GM19467 (cell line): ENCODE data around the gene ZNF831.

Experiments used
- ATAC-seq: cut with Tn5 transposase; IDR thresholded peaks from one replicate; pipeline ENCODE4 v1.9.1; 2021; ENCODE audit warnings: mild to moderate bottlenecking, moderate library complexity; ENCODE audit not compliant: unreplicated experiment

ZNF831 gene

DNA sequence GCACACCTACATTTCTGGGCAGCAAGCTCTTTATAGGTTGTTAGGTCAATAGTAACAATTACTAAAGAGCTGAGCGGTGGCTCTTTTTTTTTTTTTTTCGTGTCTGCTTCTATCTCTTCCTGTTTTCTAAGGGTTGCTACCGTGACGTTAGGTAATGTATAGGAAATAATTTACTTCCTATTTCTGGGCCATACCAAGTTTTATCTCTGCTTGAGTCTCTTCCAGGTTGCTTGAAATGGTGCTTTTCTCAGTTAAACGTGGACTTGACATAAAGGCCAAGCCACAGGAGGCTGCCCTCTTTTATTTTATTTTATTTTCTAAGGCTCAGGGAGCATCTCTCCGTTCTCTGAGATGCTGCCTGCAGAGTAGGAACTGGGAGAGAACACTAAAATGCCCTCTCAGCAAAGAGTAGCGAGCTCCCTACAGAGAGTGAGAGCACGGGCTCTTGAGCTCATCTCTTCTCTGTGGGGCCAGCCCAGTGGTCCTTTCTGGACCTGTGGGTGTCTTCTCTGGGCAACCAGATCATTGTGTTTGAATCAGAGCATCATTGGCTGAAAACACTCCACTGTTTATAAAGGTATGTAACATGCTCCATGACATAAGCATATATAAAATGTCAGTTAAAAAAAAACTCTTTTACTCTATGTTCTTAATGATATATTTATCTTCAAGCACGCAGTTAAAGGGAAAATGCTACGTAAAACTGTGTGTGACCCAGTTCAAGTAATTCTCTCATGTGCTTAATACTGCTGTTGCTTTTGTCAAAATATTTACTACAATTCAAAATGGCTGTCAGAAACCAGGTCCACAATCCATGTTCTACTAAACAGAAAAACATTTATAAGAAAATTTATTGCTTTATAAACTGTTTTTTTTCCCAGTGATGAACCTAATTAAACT is at the start of gene ZNF831:
TSS of gene ZNF831 (plus strand) at position 191 of the 900 bp plus-strand sequence. CDS start 27,199 bp downstream, outside the sequence.
- ATAC-seq, result peak; percentile 43

DNA sequence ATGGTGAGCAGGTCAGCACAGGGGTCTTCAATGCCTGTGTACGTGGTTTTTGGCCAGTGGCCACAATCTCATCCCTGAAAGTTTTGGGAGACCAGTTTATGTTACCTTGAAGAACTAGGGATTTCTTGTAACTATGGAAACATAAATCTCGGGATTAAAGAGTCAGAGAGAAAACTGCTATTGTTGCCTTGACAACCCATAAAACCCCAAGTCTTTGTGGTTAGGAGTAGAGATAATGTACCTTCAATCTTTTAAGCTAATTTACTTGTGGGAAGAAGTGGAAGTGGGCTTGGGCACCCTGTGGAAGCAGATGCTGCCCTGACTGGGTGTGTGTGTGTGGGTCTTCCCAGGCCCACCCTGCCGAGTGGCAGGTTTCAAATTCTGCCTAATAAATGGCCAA is 46.1 kb upstream of the ZNF831 start:
- ATAC-seq, result no peak

DNA sequence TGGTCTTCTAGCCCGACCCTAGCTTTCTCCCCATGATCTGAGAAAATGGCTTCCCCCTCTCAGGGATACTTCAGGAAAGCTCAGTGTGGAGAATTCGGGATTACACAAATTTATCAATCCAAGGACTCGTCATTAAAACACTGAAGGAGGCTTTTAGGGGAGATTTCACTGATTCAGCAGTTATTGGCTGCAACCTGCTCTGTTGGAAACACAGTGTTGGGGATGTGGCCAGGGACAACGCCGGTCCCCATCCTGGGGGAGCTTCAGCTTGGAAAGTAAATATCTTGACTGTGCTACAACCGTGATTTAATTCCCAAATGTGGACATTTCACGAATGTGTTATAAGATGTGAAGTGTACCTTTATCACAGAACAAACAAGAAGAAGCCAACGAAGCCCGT is 44.8 kb upstream of the ZNF831 start:
- ATAC-seq, result no peak

DNA sequence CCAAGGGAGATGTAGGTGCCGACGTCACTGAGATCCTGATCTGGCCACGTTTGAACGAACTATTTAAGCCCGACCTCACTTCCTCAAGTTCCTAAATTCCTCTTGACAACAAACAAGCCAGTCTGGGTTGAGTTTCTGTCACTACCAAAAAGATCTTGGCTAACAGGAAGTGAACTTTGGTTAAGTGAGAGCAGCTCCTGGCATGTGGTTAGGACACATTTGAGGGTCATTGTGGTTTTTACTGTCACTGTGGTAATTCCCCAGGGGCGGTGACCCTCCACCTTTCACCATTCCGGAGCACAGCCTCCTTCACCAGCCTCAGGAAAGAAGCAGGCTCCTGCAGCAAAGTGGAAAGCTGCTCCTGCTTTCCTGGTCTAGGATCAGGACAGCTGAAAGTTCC is 43.1 kb upstream of the ZNF831 start:
- ATAC-seq, result no peak

DNA sequence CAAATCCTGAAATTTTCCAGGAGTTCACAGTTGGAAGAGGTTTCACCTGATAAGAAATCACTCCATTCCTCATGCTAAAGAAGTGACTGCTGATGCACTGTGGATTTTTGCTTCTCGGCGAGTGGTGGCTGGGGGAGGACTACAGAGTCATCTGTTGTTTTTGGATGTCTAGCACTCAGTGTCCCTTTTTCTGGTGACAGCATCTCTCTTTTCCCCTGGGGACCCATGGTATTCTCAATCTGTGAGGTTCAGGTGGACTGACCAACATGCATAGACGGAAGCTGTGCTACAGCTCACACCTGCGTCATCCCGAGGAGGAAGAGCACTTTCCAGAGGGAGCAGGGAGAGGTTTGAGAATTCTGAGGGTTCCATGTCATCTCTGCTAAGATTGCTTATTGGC is 42.7 kb upstream of the ZNF831 start:
- no peak for ATAC-seq

DNA sequence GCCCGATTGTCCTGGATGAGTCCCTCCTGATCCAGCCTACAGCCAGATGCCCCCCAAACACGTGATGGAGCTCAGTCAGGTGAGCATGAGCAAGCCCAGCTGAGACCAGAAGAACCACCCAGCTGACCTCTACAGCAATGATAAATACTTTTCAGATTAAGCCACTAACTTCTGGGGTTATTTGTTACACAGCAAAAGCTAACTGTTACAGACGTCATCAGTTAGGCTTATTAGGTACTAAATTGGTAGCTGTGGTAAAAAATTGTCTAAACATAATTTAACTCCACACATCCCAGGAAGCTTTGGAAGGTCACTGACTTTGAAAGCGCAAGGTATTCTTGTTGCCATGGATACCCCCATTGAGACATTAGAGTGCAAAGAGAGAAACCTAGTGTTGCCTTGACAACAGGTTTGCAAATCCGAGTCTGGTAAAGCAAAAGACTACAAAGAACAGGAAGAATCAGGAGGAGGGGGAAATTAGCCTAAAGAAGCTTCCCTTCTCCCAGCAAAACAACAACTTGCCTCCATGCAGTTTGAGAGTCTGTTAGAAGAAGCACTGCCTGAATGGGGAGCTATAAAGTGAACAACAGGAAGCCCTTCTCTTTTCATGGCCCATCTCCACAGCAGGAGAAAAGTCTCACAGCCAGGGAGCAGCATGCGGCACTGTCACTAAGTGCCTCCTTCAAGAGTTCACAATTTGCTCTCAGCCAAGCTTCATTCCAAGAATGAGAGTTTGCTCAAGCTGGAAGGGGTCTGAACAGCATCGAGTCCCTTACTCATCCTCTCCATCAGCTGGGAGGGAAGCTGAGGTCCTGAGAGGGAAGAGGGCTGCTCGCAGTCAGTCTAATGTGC is 41.7 kb upstream of the ZNF831 start:
- no peak for ATAC-seq

DNA sequence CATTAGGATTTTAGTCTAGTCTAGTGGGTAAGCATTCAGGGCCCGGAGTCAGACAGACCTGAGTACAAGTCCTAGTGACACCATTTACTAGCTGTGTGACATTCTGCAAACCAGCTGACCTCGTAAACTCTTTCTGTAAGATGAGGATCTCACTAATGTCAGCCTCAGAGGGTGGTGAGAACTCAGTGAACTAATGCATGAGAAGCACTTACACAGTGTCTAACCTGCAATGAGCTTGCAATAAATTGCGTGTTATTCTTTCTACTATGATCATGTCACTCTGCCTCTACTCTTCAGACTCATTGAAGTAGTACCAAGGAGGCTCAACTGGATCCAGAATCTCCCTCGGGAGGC is 41.1 kb upstream of the ZNF831 start:
- no peak for ATAC-seq

DNA sequence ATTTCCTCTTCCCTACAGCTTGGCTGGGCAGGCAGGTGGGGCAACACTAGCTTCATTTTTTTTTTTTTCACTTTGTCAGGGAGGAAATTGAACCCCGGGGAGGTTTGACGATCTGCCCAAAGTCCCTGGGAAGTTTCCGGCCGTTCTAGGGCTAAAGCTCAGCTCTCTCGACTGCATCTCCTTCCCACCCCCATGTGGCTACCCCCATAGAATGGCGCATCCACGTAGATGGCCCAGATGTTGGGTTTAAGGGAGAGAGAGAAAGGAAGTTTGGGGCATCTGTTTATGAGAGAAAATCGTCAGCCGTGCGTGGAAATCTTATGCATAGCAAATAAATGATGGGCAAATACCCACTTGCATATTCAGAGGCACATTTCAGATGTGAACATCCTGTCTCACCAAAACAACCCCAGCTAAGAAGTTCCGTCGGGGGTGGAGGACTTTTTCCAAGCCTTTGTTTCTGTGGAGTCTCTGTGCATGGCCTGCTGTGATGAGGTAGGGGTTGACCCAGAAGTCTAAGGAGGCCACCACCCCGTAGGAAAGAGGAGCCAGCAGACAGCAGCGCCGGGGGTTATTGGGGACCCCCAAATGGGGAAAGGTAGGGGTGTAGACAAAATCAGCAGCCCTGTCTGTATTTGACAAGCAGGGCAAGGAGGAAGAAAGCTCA is 40.5 kb upstream of the ZNF831 start:
- no peak for ATAC-seq

DNA sequence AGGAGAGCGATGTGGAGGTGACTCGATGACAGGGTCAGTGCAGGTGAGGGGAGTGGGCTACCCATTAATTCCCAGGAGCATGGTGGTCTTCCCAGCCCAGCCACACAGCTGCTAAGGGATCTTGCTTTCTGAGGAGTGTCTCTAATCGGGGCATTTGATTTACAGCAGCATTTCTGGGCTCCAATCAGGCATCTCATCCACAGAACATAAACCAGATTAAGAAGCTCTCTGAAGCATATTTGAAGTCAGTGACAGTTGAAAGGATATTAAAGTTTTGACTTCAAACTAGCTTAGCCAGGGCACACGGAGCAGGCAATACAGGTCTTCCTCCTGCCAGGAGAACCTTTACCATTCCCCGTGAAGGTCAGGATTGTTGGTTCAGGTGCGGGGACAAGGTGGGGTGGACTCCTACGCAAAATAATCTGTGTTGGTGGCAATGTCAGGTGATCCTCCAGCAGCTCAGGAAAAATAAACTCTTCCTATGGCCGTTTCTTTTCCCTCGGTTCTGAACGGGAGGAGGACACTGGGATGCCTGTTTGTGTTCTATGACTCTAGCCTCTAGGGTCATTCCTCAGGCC is 39.9 kb upstream of the ZNF831 start:
- ATAC-seq, result no peak

DNA sequence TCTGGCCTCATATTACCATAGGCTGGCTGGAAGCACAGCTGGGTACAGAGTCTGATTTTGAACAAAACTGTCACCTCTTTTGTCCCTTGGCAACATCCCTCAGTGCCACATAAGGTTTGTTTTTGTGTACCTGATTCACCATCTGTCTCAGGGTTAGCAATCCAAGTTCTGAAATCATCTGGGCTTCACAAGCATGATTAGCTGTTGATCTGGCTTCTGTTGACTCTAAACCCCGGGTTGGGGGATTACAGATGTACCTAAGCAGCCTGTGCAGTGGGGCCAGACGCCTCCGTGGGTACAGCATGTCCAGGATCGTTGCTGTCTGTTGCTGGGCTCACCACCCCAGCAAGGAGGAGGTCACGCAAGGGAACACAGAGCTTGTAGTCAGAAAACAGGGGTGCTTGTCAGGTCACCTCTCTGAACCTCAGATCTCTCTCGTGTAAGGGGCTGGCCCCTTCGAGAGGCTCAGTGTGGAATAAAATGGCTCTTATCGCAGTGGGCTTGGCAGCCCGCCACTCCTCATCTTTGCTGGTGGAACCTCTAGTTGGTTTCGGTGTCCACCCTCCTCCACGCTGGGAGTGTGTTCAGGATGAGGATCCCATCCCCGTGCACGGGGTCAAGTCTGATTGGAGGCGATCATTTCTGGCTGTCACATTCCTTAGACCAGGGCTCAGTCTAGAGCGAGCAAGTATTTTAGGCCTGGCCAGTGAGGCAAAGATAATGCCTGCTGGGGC is 39.2 kb upstream of the ZNF831 start:
- no peak for ATAC-seq

DNA sequence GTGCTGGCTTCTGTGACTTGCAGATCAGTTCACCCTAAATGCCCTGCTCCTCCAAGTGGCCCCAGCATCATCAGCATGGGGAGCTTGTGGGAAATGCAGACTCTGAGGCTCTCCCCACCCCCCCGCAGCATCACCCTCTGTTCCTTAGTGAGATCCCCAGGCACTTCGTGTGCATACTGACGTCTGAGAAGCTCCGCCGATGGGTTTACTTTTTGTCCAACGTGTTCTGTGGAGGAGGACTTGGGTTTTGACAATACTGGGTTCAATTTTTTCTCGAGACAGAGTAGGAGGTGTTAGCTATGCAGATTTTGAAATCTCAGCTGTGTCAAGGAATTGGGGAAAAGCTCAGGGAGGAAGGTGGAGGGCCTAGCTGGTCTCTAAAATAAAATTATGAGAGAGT is 38.3 kb upstream of the ZNF831 start:
- no peak for ATAC-seq

DNA sequence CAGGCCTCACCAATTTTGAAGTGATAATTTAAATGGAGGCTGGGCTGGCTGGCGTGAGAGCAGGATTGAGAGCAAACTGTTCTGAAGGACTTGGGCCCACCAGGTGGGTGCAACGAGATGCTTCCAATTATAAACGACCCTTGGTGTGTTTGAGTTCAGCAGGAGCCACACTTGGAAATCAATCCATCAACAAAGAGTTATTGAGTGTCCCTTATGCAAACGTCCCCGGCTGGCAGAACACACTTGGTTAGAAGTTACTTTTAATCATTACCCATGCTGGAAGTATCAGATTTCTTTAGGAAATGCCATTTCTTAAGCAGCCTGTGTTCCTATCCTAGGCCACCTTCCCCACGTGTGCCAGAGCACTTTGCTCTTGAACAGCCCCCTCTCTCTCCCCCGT is 37.8 kb upstream of the ZNF831 start:
- no peak for ATAC-seq

DNA sequence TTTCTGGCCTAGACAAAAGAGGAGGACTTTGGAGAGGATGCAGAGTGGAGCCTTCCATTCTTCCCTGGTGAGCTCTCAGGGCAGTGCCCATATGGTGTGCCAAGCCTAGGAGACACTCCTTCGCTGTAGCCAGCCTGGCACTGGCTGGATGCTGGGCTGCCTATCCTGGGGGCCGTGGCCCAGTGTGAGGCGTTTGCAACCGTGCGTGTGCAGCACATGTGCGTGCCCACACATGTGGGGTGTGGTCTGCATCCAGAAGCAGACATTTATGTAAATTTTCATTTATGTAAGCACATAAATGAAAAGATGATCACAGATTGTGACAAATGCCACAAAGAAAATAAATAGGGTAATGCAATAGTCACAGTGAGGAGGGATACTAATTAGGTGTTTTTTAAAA is 35.8 kb upstream of the ZNF831 start:
- no peak for ATAC-seq

DNA sequence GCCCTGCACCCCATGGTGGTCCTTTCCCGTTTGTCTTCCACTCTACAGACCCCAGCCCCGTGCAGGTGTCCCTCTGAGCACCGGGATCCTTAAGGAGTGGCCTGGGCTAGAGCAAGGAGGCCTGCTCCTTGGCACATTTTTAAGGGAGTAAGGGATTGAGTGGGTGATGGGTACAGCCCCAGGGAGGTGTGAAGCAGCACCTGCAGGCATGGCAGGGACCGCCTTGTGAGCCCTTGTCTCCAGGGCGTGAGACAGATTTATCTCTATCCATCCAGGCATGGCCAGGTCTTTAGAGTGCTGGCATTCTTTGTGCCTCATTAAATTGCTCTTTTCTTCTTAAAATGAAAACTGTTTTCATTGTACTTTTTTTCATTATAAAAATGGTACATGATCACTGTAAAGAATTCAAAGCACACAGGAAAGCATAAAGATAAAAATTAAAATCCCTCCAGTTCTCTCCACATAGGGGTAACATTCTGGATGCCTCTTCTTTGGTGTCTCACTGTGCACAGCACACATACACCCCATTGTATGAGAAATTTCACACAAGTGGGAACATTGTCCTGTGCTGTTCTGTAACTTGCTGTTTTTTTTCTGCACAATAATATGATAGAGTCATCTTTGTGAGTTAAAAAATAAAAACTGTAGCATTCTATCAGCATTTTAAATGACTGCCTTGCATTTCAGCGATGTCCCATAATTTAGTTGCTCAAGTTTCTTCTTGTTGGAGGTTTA is 31.9 kb upstream of the ZNF831 start:
- ATAC-seq, result no peak

DNA sequence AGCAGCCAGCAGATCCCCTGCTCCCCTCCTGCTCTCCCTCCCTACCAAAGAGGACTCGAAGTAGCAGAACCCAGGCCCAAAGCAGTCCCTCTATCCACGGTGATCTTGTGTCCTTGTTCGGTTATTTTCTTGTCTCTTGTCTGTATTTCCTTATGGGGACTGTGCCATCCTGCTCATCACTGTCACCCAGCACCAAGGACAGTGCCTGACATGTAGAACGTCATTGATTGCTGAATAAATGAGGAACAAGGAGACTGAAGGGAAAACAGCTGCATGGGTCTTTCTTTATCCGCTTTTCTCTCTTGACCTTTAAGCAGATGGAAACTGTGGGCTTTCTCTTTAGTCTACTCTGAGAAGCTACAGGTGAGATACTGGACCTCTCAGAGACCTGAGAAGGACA is 29.4 kb upstream of the ZNF831 start:
- no peak for ATAC-seq

DNA sequence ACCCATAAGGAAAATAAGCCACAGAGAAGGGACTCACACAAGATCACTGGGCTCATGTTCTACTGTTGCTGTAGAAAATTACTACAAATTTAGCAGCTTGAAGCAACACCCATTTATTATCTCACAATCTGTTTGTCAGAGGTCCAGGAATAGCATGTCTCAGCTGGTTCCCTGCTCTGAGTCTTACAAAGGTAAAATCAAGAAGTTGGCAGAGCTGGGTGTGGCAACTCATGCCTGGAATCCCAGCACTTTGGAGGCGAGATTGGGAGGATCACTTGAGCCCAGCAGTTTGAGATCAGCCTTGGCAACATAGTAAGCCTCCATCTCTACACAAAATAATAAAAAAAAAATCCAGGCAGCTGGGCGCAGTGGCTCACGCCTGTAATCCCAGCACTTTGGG is 28.5 kb upstream of the ZNF831 start:
- ATAC-seq, result no peak

DNA sequence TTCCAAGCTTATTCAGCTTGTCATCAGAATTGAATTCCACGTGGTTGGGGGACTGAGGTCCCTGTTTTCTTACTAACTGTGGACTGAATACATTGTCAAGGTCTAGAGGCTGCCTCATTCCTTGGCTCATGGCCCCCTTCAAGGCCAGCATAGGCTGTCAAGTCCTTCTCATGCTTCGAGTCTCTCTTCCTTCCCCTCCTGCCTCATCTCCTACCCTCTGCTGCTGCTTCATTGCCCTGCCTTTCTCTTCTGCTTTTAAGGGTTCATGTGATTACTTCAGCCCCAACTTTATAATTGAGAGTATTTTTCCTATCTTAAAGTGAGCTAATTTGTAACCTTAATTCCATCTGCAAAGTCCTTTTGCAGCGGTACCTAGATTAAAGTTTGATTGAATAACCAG is 27.6 kb upstream of the ZNF831 start:
- ATAC-seq, result no peak

DNA sequence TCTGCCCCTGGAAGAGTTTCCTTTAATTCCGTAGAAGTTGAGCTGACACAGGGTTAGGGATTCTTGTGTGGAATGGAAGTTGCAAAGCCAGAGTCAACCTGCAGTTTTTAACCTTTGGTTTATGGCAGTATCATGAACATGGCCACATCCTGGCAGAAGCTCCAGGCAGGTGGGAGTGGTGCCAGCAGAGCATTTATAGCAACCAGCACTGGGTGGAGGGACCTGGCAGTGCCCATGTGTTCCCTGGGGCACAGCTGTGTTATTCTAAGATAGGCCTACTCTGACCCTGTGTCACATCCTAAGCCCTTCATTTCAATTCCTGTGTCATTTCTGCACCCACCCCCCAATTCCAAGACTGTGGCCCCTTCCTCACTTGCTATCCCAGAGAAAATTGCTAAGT is 26.1 kb upstream of the ZNF831 start:
- ATAC-seq, result no peak

DNA sequence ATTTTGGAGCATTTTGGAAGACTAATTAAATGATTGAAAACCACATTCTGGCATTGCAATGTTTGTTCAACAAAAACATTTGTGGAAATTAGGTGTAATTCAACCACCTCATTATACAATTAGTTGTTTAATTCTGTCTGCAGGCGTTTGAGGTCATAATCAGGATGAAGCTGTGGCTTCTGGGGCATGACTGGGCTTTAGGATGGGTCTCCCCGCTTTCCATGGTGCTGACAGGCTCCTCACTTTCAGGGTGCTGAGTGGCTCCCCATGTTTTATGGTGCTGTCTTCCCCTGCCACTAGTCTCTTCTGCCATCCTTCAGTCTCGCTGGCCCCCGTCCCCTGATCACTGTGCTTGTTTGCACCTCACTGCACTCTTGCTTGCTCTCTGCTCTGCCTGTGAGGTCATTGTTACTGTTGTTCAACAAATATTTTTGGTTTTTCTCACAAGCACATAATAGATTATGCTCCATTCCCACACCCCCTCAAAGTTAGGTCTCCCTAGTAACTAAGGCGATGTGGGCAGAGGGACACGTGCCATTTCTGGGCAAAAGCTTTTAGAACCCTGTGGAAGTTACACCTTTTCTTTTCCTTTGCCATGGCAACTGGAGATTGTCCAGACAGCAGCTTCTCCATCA is 25.4 kb upstream of the ZNF831 start:
- ATAC-seq, result no peak
